Thoracic aorta (tissue), 2 donors: ENCODE measurements around the gene XKRX. TPM values are rescaled to one million over a fixed set of nuclear protein-coding genes. Genes with fewer than 3 reads are reported as not detected.

Source experiments
- ATAC-seq: fragments of 150-250 bp; one replicate; pipeline ENCODE4 v1.8.0; 2017; ENCODE audit warnings: low read depth; ENCODE audit not compliant: insufficient number of reproducible peaks, low FRiP score
- DNase-seq: peaks from one replicate; pipeline ENCODE4 v3.0.0-alpha.2; 2020; ENCODE audit warnings: low spot score
- H3K27ac ChIP-seq, 2 donors: fragments of 200-600 bp; sonication (generic); 1 replicate in 1 of 2; 2 replicates in 1 of 2; pipeline ENCODE4 v1.5.1; 2016; ENCODE audit warnings: mild to moderate bottlenecking in 2 of 2, moderate library complexity in 2 of 2
- H3K27me3 ChIP-seq: fragments of 200-600 bp; sonication (generic); replicated peaks from 2 replicates; pipeline ENCODE4 v1.6.0; 2016; ENCODE audit warnings: mild to moderate bottlenecking; ENCODE audit not compliant: insufficient read depth
- H3K36me3 ChIP-seq: fragments of 200-600 bp; sonication (generic); one replicate; pipeline ENCODE4 v1.5.1; 2016
- H3K4me1 ChIP-seq, 2 donors: fragments of 200-600 bp; sonication (generic); 1 replicate in 1 of 2; 2 replicates in 1 of 2; pipeline versions ENCODE4 v1.5.1 to v1.6.0; 2016; ENCODE audit warnings: low read depth in 2 of 2, mild to moderate bottlenecking in 1 of 2; ENCODE audit not compliant: control insufficient read depth in 1 of 2
- H3K4me3 ChIP-seq: fragments of 200-600 bp; sonication (generic); 2 replicates; pipeline ENCODE4 v1.5.1; 2016; ENCODE audit warnings: mild to moderate bottlenecking
- H3K9me3 ChIP-seq: fragments of 200-600 bp; sonication (generic); 2 replicates; pipeline ENCODE4 v1.5.1; 2016
- total RNA-seq, 2 donors: library from RNA; depleted of rRNA; stranded (reverse); fragments of >200 nt; gene quantifications; one replicate each; pipeline versions ENCODE4 v1.1.0 to v1.2.3, GENCODE V29; 2016
- TF ChIP-seq, protein P1 (sequence below): fragments of 200-600 bp; sonication (generic); IDR thresholded peaks from one replicate; pipeline ENCODE4 v1.5.1; 2019; ENCODE audit warnings: antibody characterized with exemption

Gene XKRX
- total RNA-seq, 2 donors from 2014 or later: 0.14 to 1.6 TPM

DNA sequence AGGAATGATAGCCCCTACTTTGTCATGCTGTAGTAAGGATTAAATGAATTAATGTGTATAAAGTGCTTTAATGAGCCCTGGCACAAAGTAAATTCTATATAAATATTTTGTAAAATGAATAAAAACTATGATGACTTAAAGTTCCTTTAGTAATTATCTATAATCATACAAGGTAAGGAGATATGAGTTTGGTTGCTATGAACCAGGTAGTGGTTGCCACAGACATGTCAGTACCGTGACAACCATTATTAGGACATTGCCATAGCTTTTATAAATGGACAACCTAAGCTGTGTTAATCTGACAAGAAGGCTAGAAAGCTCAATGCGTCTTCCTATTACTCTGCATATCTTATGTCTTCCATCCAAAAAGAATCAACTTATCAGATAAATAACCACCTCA is 40.7 kb upstream of the XKRX start, which contains the start of gene ARL13A:
TSS of gene ARL13A (plus strand) at position 301 of the 400 bp plus-strand sequence. CDS start 3,982 bp downstream, outside the sequence.
- no peaks in the 10 kb centered on the region for H3K27me3 ChIP-seq

DNA sequence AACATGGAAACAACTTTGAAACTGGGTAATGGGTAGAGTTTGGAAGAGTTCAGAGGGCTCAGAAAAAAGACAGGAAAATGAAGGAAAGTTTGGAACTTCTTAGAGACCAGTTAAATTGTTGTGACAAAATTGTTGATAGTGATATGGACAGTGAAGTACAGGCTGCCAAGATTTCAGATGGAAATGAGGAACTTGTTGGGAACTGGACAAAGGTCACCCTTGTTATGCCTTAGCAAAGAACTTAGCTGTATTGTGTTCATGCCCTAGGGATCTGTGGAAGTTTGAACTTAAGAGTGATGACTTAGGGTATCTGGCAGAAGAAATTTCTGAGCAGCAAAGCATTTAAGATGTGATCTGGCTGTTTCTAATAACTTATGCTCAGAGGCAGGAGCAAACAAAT is 35.6 kb upstream of the XKRX start:
- Histone ChIP-seq H3K27me3 (no peaks in the 10 kb centered on the region), H3K36me3 (no peaks in the 10 kb centered on the region), H3K27ac (no peak overlapping the region), H3K9me3 (no peaks in the 10 kb centered on the region), H3K4me1 (no peaks in the 10 kb centered on the region), H3K4me3 (no peak overlapping the region)
- TF ChIP-seq, protein P1, sequence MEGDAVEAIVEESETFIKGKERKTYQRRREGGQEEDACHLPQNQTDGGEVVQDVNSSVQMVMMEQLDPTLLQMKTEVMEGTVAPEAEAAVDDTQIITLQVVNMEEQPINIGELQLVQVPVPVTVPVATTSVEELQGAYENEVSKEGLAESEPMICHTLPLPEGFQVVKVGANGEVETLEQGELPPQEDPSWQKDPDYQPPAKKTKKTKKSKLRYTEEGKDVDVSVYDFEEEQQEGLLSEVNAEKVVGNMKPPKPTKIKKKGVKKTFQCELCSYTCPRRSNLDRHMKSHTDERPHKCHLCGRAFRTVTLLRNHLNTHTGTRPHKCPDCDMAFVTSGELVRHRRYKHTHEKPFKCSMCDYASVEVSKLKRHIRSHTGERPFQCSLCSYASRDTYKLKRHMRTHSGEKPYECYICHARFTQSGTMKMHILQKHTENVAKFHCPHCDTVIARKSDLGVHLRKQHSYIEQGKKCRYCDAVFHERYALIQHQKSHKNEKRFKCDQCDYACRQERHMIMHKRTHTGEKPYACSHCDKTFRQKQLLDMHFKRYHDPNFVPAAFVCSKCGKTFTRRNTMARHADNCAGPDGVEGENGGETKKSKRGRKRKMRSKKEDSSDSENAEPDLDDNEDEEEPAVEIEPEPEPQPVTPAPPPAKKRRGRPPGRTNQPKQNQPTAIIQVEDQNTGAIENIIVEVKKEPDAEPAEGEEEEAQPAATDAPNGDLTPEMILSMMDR: no peak
- no peak for DNase-seq
- ATAC-seq: no peak

More for the DNA sequence above, 40.7 kb upstream of the XKRX start, which contains the start of gene ARL13A:
- no peak within 1 kb of the TSS for H3K4me3 ChIP-seq
- H3K36me3 ChIP-seq: no peaks in the 10 kb centered on the region
- DNase-seq (no peak), ATAC-seq (no peak)
- TF ChIP-seq, protein P1: no peak
- H3K27ac ChIP-seq: no peak within 1 kb of the TSS
- H3K4me1 ChIP-seq: no peaks in the 10 kb centered on the region
- H3K9me3 ChIP-seq: no peaks in the 10 kb centered on the region

DNA sequence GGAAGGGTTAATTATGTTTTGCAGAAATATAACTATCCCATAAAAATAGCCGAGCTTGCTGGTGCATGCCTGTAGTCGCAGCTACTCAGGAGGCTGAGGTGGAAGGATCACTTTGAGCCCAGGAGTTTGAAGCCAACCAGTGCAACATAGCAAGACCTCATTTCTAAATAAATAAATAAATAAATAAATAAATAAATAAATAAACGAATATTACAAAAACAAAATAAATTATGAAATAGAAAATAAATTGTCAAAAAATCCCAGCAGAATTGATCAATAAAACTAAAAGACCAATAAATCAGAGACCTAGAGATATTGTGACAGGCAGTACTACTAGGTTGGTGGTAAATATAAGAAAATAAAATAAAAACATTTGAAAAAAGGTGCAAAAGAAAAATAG is 34.1 kb upstream of the XKRX start:
- TF ChIP-seq, protein P1: no peak
- H3K9me3 ChIP-seq: no peaks in the 10 kb centered on the region
- no peak for ATAC-seq
- no peaks in the 10 kb centered on the region for H3K36me3 ChIP-seq
- H3K27ac ChIP-seq: no peak overlapping the region
- no peak for DNase-seq
- no peak overlapping the region for H3K4me3 ChIP-seq
- H3K27me3 ChIP-seq: no peaks in the 10 kb centered on the region
- H3K4me1 ChIP-seq: no peaks in the 10 kb centered on the region

DNA sequence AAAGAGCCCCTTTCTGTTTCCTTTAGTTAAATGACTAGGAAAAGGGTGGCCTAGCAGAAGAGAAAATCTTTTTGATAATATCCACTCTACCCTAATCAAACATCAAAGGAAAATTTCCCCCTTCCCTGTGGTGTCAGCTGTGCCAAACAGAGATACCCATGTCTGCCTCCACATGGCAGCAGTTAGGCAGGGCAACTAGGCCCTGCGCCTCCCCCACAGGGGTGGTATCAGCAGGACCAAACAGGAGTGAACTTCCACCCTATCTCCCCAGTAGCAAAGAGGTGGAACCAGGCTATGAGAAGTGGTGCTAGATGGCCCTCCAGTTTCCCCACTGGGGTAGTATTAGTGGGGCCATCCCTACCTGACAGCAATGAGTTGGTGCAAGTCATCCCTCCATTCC is 19.8 kb upstream of the XKRX start:
- DNase-seq: no peak
- Histone ChIP-seq H3K36me3 (no peaks in the 10 kb centered on the region), H3K4me3 (no peak overlapping the region), H3K27ac (no peak overlapping the region), H3K9me3 (no peaks in the 10 kb centered on the region), H3K4me1 (no peaks in the 10 kb centered on the region), H3K27me3 (no peaks in the 10 kb centered on the region)
- ATAC-seq: no peak
- TF ChIP-seq, protein P1: no peak

DNA sequence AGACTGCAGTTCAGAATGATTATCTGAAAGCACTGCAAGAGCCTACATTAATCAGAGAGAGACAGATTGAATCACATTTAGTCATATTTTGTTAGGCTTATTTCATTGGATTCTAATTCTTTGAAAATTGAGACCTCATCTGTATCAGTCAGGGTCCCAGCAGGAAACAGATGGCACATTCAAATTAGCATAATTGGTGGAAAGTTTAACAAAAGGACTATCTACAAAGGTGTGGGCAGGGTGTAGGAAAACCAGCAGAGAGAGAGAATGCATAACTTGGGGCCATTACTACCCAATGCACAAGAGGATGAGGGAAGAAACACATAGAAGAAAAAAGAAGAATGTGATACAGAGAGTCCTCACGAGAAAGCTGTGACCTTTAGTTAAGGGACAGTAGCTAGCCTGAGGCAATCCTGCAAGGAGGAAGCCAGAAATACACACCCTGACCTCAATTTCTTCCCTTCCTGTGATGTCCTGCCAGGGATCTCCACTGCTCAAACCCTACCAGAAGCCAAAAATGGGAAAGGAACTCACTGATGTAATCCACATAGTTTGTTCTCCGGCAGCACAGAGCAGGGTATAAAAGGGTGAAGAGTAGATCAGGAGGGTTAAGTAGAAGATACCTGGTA is 17.7 kb upstream of the XKRX start:
- no peaks in the 10 kb centered on the region for H3K36me3 ChIP-seq
- TF ChIP-seq, protein P1: no peak
- DNase-seq: no peak
- H3K4me1 ChIP-seq: no peaks in the 10 kb centered on the region
- no peak for ATAC-seq
- no peaks in the 10 kb centered on the region for H3K9me3 ChIP-seq
- no peak overlapping the region for H3K4me3 ChIP-seq
- no peaks in the 10 kb centered on the region for H3K27me3 ChIP-seq
- H3K27ac ChIP-seq: no peak overlapping the region
